PFSK-1 (cell line): Measurements from ENCODE around the gene TYW3.

ENCODE experiments used
- POLR2AphosphoS5 ChIP-seq: IDR thresholded peaks from 2 replicates; pipeline ENCODE4 v1.6.1; 2012; ENCODE audit warnings: low read depth, mild to moderate bottlenecking, control low read depth, low read length, moderate library complexity
- TAF1 ChIP-seq: IDR thresholded peaks from 2 replicates; pipeline ENCODE4 v1.6.1; 2012; ENCODE audit warnings: low read length, control low read depth, borderline replicate concordance; ENCODE audit not compliant: insufficient read depth
- TF ChIP-seq, protein P1 (sequence below), 2 experiments: IDR thresholded peaks; 2 replicates each; pipeline versions ENCODE4 v1.6.1 to v1.8.0; 2011 to 2012; ENCODE audit warnings: low read depth in 2 of 2, low read length in 2 of 2, control low read depth in 1 of 2, inconsistent platforms in 1 of 2, mild to moderate bottlenecking in 1 of 2, moderate library complexity in 1 of 2; ENCODE audit not compliant: insufficient read depth in 1 of 2

DNA sequence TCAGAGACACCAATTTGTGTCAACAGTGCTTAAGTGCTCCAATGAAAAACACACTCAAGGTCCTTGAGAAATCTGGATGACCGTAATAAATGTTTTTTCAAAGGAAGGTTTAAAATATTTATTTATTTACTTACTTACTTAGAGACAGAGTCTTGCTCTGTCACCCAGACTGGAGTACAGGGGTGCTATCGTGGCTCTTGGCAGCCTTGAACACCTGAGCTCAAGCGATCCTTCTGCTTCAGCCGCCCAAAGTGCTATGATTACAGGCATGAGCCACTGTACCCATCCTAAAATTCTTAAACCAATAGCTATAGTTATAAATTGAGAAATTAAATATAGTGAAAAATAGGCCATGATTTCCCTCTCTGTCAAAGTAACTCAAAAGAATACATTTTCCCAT is 42.0 kb upstream of the TYW3 start:
- TF ChIP-seq TAF1: no peak
- TF ChIP-seq, protein P1, sequence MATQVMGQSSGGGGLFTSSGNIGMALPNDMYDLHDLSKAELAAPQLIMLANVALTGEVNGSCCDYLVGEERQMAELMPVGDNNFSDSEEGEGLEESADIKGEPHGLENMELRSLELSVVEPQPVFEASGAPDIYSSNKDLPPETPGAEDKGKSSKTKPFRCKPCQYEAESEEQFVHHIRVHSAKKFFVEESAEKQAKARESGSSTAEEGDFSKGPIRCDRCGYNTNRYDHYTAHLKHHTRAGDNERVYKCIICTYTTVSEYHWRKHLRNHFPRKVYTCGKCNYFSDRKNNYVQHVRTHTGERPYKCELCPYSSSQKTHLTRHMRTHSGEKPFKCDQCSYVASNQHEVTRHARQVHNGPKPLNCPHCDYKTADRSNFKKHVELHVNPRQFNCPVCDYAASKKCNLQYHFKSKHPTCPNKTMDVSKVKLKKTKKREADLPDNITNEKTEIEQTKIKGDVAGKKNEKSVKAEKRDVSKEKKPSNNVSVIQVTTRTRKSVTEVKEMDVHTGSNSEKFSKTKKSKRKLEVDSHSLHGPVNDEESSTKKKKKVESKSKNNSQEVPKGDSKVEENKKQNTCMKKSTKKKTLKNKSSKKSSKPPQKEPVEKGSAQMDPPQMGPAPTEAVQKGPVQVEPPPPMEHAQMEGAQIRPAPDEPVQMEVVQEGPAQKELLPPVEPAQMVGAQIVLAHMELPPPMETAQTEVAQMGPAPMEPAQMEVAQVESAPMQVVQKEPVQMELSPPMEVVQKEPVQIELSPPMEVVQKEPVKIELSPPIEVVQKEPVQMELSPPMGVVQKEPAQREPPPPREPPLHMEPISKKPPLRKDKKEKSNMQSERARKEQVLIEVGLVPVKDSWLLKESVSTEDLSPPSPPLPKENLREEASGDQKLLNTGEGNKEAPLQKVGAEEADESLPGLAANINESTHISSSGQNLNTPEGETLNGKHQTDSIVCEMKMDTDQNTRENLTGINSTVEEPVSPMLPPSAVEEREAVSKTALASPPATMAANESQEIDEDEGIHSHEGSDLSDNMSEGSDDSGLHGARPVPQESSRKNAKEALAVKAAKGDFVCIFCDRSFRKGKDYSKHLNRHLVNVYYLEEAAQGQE (IDR thresholded peaks at IDR 0.05; ENCODE audit: insufficient read depth in 1 of 2, low read depth in 2 of 2, low read length in 2 of 2): no peak
- TF ChIP-seq POLR2AphosphoS5: no peak
